HCT116 (cell line): ENCODE results near the gene SLC39A13.

Experiments
- CTCF ChIP-seq, 3 experiments: fragments of 200-600 bp in 1 of 3; sonication (generic) in 1 of 3; IDR thresholded peaks in 2 of 3; conservative IDR thresholded peaks in 1 of 3; 2 replicates each; pipeline ENCODE4 v1.5.1; 2012 to 2017; ENCODE audit warnings: low read depth in 2 of 3, low read length in 2 of 3, antibody characterized with exemption in 1 of 3, borderline replicate concordance in 1 of 3, control low read depth in 1 of 3, mild to moderate bottlenecking in 1 of 3, mixed read lengths in 1 of 3, mixed run types in 1 of 3, moderate library complexity in 1 of 3; ENCODE audit not compliant: insufficient read depth in 1 of 3
- EGR1 ChIP-seq: IDR thresholded peaks from 2 replicates; pipeline ENCODE4 v1.6.1; 2012; ENCODE audit warnings: low read depth
- POLR2A ChIP-seq: IDR thresholded peaks from 2 replicates; pipeline ENCODE4 v1.7.0; 2011; ENCODE audit warnings: borderline replicate concordance; ENCODE audit not compliant: insufficient read depth, insufficient read length; ENCODE audit errors: extremely low read depth

DNA sequence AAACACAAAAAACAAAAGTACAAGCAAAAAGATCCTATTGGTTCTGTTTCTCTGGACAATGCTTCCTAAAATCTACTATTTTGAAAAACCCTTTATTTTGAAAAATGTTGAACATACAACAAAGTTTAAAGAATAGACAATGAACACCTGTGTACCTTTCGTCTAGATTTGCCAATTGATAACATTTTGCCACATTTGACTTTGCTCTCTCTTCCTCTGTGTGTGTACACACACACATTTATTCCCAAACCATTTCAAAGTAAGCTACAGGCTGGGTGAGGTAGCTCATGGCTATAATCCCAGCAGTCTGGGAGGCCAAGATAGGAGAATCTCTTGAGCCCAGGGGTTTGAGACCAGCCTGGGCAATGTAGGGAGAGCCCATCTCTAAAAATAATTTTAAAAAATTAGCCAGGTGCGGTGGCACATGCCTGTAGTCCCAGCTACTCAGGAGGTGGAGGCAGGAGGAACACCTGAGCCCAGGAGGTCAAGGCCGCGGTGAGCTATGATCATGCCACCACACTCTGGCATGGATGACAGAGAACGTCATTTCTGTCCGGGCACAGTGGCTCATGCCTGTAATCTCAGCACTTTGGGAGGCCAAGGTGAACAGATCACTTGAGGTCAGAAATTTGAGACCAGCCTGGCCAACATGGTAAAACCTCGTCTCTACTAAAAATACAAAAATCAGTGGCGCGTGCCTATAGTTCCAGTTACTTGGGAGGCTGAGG is 23.1 kb downstream of the SLC39A13 start:
- no peak for TF ChIP-seq EGR1
- no peak for TF ChIP-seq CTCF (IDR thresholded peaks at IDR 0.05 in 2 of 3, conservative IDR thresholded peaks at IDR 0.05 in 1 of 3; ENCODE audit: borderline replicate concordance in 1 of 3, insufficient read depth in 1 of 3, low read depth in 2 of 3, low read length in 2 of 3)
- TF ChIP-seq POLR2A, result no peak
